GM21529 (cell line): ENCODE data around the gene MYCBP2.
"Not testable (repeated sequence)": the region's sequence is repeated elsewhere in the genome, so short reads cannot be mapped to it uniquely, and the experiment has no call there.

ENCODE experiments used
- ATAC-seq: cut with Tn5 transposase; IDR thresholded peaks from one replicate; pipeline ENCODE4 v1.9.1; 2021; ENCODE audit not compliant: unreplicated experiment

Gene MYCBP2

GRCh38 chr13:77339408-77339807 is 12.5 kb upstream of the MYCBP2 start:
- peak; percentile 63 for ATAC-seq

GRCh38 chr13:77338961-77339401 is 12.1 kb upstream of the MYCBP2 start:
- ATAC-seq, result peak; percentile 78

DNA sequence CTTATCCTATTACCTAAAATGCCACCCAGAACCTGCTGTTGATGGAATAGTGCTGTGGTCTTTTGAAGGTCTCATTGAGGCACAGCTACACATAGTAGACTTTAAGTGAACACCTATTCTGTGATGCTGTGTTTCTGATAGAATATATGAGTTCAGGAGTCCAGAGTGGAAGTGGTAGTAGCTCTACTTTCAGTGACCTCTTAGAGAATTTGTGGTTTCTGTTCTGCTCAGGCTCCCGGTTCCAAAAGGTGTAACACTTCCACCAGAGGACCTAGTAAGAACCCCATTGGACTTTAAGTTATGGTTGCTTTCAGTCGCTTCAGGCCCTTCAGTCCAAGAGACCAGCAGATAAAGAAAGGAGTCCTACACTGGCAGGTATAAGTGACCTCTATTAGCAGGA is 11.4 kb upstream of the MYCBP2 start:
- ATAC-seq, result peak; percentile 39

DNA sequence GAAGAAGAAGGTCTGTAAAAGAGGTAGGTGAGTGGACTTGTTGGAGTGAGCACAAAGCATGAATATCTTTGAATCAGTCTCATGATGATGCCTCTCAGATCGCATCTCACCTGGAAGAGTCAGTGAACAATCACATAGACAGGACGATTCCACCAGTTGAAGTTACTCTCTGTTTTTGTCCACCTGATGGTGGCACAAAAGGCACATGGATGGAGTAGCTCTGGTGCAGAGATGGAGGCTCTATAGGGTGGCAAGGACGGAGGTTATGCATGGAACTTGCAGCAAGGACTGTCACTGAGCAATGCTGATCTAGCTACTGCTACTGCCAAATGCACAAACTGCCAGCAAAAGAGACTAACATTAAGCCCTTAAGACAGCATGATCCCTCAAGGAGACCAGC is 10.3 kb upstream of the MYCBP2 start:
- ATAC-seq, result no peak

DNA sequence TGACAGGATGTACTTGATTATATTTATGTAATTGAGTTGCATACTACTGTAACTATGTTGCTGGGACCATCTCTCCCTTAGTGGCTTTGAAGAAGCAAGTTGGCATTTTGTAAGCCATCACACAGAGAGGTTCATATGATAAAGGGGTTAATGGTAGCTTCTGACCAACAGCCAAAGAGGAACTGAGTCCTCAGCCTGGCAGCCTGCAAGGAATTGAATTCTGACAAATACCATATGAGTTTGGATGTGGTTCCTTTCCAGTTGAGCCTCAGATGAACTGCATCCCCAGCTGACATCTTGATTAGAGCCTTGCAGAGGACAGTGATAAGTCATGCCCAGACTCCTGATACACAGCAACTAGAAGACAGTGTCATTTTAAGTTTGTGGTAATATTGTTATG is 8.6 kb upstream of the MYCBP2 start:
- ATAC-seq, result no peak

- ATAC-seq, result no peak
Measured at GRCh38 chr13:77333594-77333993, 6.7 kb upstream of the MYCBP2 start.

GRCh38 chr13:77331421-77331820 is 4.5 kb upstream of the MYCBP2 start:
- no peak for ATAC-seq

GRCh38 chr13:77329911-77330584 is 3.2 kb upstream of the MYCBP2 start:
- ATAC-seq, result no peak

DNA sequence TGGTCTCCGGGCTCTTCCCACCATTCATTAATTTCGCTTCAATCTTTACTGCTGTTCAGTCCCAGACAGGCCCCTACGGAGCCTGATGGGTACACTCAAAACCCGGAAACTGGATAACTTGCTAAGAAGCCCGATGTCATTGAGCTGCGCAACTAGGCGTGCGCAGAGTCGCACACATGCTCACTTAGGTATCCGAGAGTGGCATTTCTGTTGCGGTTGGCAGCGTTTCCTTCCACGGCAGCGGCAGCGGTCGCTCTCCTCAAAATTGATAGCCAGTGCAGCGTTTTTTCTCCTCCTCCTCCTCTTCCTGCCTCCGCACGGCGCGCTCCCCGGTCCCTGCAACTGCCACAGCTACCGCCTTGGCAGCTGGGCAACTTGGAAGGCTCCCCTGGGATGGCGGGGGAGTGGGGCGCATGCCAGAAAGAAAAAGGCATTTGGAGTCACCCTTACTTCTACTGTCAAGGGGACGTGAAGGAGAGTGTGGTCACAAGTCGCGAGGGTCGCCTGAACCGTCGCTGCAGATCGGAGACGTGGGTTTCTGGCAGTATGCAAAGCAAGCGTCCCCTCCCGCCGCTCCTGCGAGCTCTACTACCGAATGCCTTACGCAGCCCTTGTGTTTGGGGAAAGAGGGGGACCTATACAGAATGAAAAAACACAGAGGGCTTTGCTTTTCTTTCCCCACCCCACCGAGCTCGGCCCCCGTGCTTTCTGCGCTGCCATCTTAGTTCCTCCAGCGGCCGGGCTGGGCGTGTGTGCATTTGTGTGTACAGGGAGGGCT is 2.4 kb upstream of the MYCBP2 start:
- peak; percentile 61 for ATAC-seq

DNA sequence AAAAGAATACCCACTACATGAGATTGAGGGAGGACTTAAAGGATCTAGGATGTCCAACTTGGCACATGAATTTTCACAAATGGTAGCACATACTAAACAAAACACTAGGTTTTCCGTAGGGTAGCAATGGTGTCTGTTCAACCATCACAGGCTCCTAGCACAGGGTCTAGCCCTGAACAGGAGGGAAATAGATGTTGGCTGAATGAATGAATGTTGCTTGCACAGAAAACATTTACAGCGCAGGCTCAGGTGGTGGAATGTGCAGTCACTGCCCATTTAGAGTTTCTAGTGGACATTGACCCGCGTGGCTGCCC is 1.9 kb upstream of the MYCBP2 start:
- ATAC-seq, result peak; percentile 8

DNA sequence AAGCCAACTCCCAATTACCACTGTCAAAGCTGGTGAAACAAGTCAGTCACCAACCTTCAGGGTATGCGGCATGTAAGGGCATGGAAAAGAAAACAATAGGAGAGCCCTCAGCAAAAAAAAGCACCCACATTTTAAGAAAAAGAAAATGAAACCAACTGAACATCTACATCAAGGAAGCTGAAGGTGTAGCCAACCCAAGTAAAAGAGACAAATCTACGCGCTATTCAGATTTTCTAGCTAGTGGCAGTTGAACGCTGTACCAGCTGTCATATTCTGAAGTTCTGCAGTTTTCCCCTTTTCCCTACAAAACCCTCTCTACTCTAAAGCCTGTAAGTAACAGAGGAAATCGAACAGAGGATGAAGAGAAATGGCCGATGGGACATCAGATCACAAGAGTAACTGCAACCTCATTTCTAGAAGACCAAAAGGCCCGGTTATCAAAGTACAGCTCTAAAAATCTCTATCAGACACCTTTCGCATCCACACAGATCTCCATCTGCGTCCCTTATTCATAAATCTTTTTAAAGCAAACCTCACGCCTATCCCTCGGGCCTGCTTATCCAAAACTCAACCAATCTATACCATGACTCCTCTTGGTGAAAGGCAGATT is 1.4 kb downstream of the MYCBP2 start:
- ATAC-seq, result no peak

DNA sequence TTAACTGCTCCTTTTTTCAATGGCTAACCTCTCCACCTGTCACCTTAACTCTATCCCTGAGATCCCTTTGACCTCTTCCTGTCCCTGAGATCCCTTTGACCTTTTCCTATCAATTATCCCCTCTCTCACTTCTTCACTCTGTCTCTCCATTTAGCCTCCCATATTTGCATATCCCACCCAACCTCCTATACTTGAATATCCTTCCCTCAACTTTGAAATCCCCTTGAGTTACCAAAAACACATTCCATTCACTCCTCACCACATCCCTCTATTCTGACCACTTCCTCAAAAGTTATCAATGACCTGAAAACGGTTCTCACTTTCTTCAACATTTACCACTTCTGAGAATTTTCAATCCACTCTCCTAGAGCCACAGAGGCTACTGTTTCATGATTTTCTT is 3.0 kb downstream of the MYCBP2 start:
- ATAC-seq, result no peak

DNA sequence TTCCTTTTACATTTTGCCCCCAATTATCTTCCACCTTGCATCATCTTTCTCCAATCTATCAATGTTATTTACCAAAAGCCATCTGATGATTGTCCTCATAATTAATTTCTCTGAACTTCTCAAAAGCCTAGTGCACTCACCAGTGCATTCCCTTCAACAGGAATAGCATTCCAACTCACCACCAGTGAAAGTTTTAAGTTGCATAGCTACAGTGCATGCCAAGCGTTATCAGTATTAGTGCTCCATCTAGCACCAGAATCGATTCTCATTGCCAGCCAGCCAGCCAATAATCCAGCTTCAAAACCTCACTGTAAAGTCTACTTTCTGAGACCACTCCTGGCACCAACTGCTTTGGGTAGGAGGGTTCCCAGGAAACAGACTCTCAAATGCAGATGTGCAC is 7.4 kb downstream of the MYCBP2 start:
- no peak for ATAC-seq

GRCh38 chr13:77318741-77319140 is 8.2 kb downstream of the MYCBP2 start:
- ATAC-seq, result no peak

- ATAC-seq, result no peak
Measured at GRCh38 chr13:77316430-77316829, 10.5 kb downstream of the MYCBP2 start.

DNA sequence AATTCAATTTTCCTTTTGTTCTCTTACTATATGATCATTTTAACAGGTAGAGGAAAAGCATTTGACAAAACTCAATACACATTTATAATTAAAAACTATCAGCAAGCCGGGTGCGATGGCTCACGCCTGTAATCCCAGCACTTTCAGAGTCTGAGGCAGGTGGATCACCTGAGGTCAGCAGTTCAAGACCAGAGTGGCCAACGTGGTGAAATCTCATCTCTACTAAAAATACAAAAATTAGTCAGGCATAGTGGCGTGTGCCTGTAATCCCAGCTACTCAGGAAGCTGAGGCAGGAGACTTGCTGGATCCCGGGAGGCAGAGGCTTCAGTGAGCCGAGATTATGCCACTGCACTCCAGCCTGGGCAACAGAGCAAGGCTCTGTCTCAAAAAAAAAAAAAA is 11.4 kb downstream of the MYCBP2 start:
- not testable (repeated sequence) for ATAC-seq

- ATAC-seq, result no peak
Measured at GRCh38 chr13:77313923-77314322, 13.0 kb downstream of the MYCBP2 start.

DNA sequence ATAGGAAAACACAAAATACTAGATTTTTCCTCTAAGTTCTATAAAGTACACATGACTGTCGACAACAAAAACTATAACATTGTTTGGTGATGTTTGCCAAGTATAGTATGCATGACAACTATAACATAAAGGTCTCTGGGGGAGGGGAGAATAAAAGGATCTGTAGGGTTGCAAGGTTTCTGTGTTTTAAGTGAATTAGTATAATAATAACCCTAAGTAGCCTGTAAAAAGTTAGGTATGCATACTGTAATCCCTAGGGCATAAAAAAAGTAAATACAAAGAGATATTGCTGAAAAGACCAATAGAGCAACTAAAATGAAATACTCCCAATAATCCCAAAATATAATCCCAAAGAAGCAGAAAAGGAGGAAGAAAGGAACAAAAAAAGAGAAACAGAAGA is 14.6 kb downstream of the MYCBP2 start:
- no peak for ATAC-seq

- no peak for ATAC-seq
Measured at GRCh38 chr13:77310579-77311279, 16.2 kb downstream of the MYCBP2 start.

GRCh38 chr13:77310161-77310560 is 16.7 kb downstream of the MYCBP2 start:
- ATAC-seq, result no peak

DNA sequence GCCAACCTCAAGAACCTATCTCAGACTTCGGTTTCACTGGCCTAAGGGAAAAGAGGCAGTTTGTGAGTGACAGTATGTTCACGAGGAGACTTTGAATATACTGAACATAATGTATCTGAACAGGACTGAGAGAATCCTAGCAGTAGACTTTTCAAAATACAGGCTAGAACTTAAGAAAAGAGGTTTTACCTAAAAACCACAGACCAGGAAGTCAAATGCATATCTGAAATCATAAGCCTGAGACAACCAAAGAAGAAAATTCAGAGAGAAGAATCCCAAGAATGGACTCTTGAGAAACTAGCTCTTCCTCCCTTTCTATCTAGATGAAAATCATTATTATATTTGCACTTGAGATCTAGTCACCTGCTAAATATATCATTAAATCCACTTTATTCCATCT is 17.6 kb downstream of the MYCBP2 start:
- no peak for ATAC-seq

- ATAC-seq, result no peak
Measured at GRCh38 chr13:77306458-77306857, 20.4 kb downstream of the MYCBP2 start.
